GM18951 (cell line): ENCODE results near the gene ALPG.
"Not testable (repeated sequence)": the region's sequence is repeated elsewhere in the genome, so short reads cannot be mapped to it uniquely, and the experiment has no call there.

ENCODE experiments used
- POLR2A ChIP-seq: IDR thresholded peaks from 4 replicates; pipeline ENCODE4 v1.6.1; 2011; ENCODE audit warnings: mild to moderate bottlenecking; ENCODE audit not compliant: insufficient read length, insufficient read depth; ENCODE audit errors: extremely low read depth
- in situ Hi-C: fragments of 300-500 bp; cut with MboI; formaldehyde crosslinking; loops from one replicate; pipeline ENCODE4 v1.12.0; 2022; ENCODE audit warnings: low sequenced_read_pairs, mixed read lengths, inconsistent platforms; ENCODE audit not compliant: unreplicated experiment

ALPG gene

GRCh38 chr2:232406556-232407310, at the start of gene ALPG:
Gene ALPG (plus strand): TSS chr2:232406844. CDS start chr2:232406895, 51 bp downstream.
- in situ Hi-C loops, result no loop called here
- TF ChIP-seq POLR2A, result no peak

GRCh38 chr2:232361646-232362045, 45.0 kb upstream of the ALPG start:
- no peak for TF ChIP-seq POLR2A
- in situ Hi-C loops, result no loop called here

- no peak for TF ChIP-seq POLR2A
- in situ Hi-C loops, result no loop called here
Measured at GRCh38 chr2:232362174-232362900, 44.3 kb upstream of the ALPG start.

- in situ Hi-C loops, result not testable (repeated sequence)
Measured at GRCh38 chr2:232363064-232363783, 43.4 kb upstream of the ALPG start.

- in situ Hi-C loops, result no loop called here
- no peak for TF ChIP-seq POLR2A
Measured at GRCh38 chr2:232363784-232364615, 42.6 kb upstream of the ALPG start.

GRCh38 chr2:232364806-232365594, 41.6 kb upstream of the ALPG start:
- in situ Hi-C loops, result not testable (repeated sequence)

GRCh38 chr2:232365621-232366321, 40.9 kb upstream of the ALPG start:
- in situ Hi-C loops, result no loop called here
- TF ChIP-seq POLR2A, result no peak

- in situ Hi-C loops, result not testable (repeated sequence)
Measured at GRCh38 chr2:232366461-232366860, 40.2 kb upstream of the ALPG start.

GRCh38 chr2:232367016-232367415, 39.6 kb upstream of the ALPG start:
- TF ChIP-seq POLR2A, result no peak
- in situ Hi-C loops, result no loop called here

GRCh38 chr2:232367591-232368233, 38.9 kb upstream of the ALPG start:
- in situ Hi-C loops, result no loop called here
- no peak for TF ChIP-seq POLR2A

- in situ Hi-C loops, result no loop called here
Measured at GRCh38 chr2:232368311-232368731, 38.3 kb upstream of the ALPG start.

More at GRCh38 chr2:232368311-232368731, 38.3 kb upstream of the ALPG start:
- TF ChIP-seq POLR2A, result no peak
